Measurements from ENCODE around the gene PDLIM1. TPM values are rescaled to one million over a fixed set of nuclear protein-coding genes. Genes with fewer than 3 reads are reported as not detected.

Gene PDLIM1
- total and polyA plus RNA-seq, 5 donors from 2014 or later = 0.83 to 7.3 (median 2.6) TPM; not detected in 1

DNA sequence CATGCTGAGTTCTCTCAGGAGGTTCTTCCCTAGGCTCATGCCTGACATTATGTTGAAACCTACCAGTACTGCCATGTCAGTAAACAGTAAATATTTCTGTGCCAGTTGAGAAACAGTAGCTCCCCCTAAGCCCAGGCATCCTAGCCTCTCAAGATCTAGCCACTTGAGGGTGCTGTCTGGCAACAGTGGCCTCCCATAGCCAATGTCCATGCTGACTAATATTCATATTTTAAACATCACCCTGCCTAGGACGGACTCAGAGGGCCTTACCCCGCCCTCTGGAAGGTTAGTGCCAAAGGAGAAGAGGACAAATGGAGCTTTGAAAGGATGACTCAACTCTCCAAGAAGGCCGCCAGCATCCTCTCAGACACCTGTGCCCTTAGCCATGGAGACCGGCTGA is 89.1 kb downstream of the PDLIM1 start:
- no peak overlapping the region for H3K4me3 Mint-ChIP-seq
- H3K4me1 ChIP-seq (ENCODE audit: control insufficient read depth, insufficient read depth, low read length, poor library complexity, severe bottlenecking) = no peaks in the 10 kb centered on the region
- DNase-seq = no peak
- no peaks in the 10 kb centered on the region for H3K36me3 Mint-ChIP-seq
- H3K9me3 ChIP-seq (ENCODE audit: control insufficient read depth in 2 of 2, low read length in 2 of 2) = no peaks in the 10 kb centered on the region
- H3K36me3 ChIP-seq (ENCODE audit: control insufficient read depth, insufficient read depth, low read length) = no peaks in the 10 kb centered on the region
- no peak overlapping the region for H3K27ac Mint-ChIP-seq
- H3K4me3 ChIP-seq (ENCODE audit: low read depth, low read length) = no peak overlapping the region
- no peaks in the 10 kb centered on the region for H3K4me1 Mint-ChIP-seq
- ATAC-seq (ENCODE audit: low read depth in 2 of 2) = no peak
- no peaks in the 10 kb centered on the region for H3K27me3 ChIP-seq (ENCODE audit: control insufficient read depth, insufficient read depth, low read length)
- H3K9me3 Mint-ChIP-seq = peaks cover 0 to 13% (median 0%) of the 10 kb centered on the region in 7 donors
- H3K27me3 Mint-ChIP-seq = peaks cover 8% of the 10 kb centered on the region
- H3K27ac ChIP-seq (ENCODE audit: insufficient read depth, low read length, poor library complexity, severe bottlenecking) = no peak overlapping the region

GRCh38 chr10:95196046-95196445 is 94.8 kb downstream of the PDLIM1 start:
- Histone ChIP-seq H3K27ac (ENCODE audit: insufficient read depth, low read length, poor library complexity, severe bottlenecking) (no peak overlapping the region), H3K4me3 (ENCODE audit: low read depth, low read length) (no peak overlapping the region), H3K4me1 (ENCODE audit: control insufficient read depth, insufficient read depth, low read length, poor library complexity, severe bottlenecking) (no peaks in the 10 kb centered on the region), H3K27me3 (ENCODE audit: control insufficient read depth, insufficient read depth, low read length) (peaks cover 2% of the 10 kb centered on the region), H3K9me3 (ENCODE audit: control insufficient read depth in 2 of 2, low read length in 2 of 2) (no peaks in the 10 kb centered on the region), H3K36me3 (ENCODE audit: control insufficient read depth, insufficient read depth, low read length) (no peaks in the 10 kb centered on the region)
- no peak for ATAC-seq (ENCODE audit: low read depth in 2 of 2)
- Mint-ChIP-seq H3K27ac (no peak overlapping the region), H3K36me3 (no peaks in the 10 kb centered on the region), H3K27me3 (peaks cover 14% of the 10 kb centered on the region), H3K9me3 (peaks cover 0 to 6% (median 1%) of the 10 kb centered on the region in 7 donors), H3K4me3 (no peak overlapping the region), H3K4me1 (peaks cover 0 to 4% (median 0%) of the 10 kb centered on the region in 4 donors)
- no peak for DNase-seq

DNA sequence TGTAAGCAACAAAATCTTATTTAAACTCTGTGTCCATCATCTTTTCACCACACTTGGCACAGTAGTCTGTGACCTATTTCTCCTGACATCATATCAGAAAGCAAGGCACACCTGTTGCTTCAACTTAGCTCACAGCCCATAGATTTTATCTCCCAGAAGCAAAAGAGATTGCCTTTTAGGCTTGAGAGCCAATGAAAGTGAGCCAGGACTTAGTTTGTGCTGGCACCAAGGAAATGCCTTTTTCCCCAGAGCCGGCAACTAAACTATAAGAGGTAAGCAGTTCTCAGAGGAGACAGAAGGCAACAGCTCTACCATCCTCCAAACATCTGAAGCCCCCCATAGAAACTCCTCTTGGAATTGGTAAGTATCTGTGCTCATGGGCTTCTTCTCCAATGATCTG is 96.9 kb downstream of the PDLIM1 start, which contains the start of gene ACSM6:
TSS of gene ACSM6 (plus strand) at position 295 of the 400 bp plus-strand sequence. CDS start 248 bp downstream, outside the sequence.
- DNase-seq (no peak), ATAC-seq (ENCODE audit: low read depth in 2 of 2) (no peak)
- no peaks in the 10 kb centered on the region for H3K4me1 ChIP-seq (ENCODE audit: control insufficient read depth, insufficient read depth, low read length, poor library complexity, severe bottlenecking)
- no peak within 1 kb of the TSS for H3K4me3 Mint-ChIP-seq
- H3K9me3 ChIP-seq (ENCODE audit: control insufficient read depth in 2 of 2, low read length in 2 of 2) = no peaks in the 10 kb centered on the region
- no peak within 1 kb of the TSS for H3K4me3 ChIP-seq (ENCODE audit: low read depth, low read length)
- no peaks in the 10 kb centered on the region for H3K36me3 Mint-ChIP-seq
- H3K9me3 Mint-ChIP-seq = peaks cover 0 to 3% (median 0%) of the 10 kb centered on the region in 7 donors
- peaks cover 0 to 4% (median 0%) of the 10 kb centered on the region in 4 donors for H3K4me1 Mint-ChIP-seq
- peaks cover 14% of the 10 kb centered on the region for H3K27me3 Mint-ChIP-seq
- no peak within 1 kb of the TSS for H3K27ac ChIP-seq (ENCODE audit: insufficient read depth, low read length, poor library complexity, severe bottlenecking)
- no peak within 1 kb of the TSS for H3K27ac Mint-ChIP-seq
- peaks cover 3% of the 10 kb centered on the region for H3K27me3 ChIP-seq (ENCODE audit: control insufficient read depth, insufficient read depth, low read length)
- H3K36me3 ChIP-seq (ENCODE audit: control insufficient read depth, insufficient read depth, low read length) = no peaks in the 10 kb centered on the region

- peaks cover 1% of the 10 kb centered on the region for H3K27me3 ChIP-seq (ENCODE audit: control insufficient read depth, insufficient read depth, low read length)
- Mint-ChIP-seq H3K4me1 (peaks cover 0 to 7% (median 4%) of the 10 kb centered on the region in 4 donors), H3K27me3 (peaks cover 45% of the 10 kb centered on the region), H3K4me3 (no peak overlapping the region), H3K9me3 (peaks cover 0 to 7% (median 0%) of the 10 kb centered on the region in 7 donors), H3K27ac (no peak overlapping the region), H3K36me3 (no peaks in the 10 kb centered on the region)
- peaks cover 3% of the 10 kb centered on the region for H3K4me1 ChIP-seq (ENCODE audit: control insufficient read depth, insufficient read depth, low read length, poor library complexity, severe bottlenecking)
- DNase-seq (no peak), ATAC-seq (ENCODE audit: low read depth in 2 of 2) (no peak)
- H3K4me3 ChIP-seq (ENCODE audit: low read depth, low read length) = no peak overlapping the region
- no peak overlapping the region for H3K27ac ChIP-seq (ENCODE audit: insufficient read depth, low read length, poor library complexity, severe bottlenecking)
- H3K36me3 ChIP-seq (ENCODE audit: control insufficient read depth, insufficient read depth, low read length) = no peaks in the 10 kb centered on the region
- no peaks in the 10 kb centered on the region for H3K9me3 ChIP-seq (ENCODE audit: control insufficient read depth in 2 of 2, low read length in 2 of 2)
Measured at GRCh38 chr10:95188593-95188992, 102.2 kb downstream of the PDLIM1 start.

DNA sequence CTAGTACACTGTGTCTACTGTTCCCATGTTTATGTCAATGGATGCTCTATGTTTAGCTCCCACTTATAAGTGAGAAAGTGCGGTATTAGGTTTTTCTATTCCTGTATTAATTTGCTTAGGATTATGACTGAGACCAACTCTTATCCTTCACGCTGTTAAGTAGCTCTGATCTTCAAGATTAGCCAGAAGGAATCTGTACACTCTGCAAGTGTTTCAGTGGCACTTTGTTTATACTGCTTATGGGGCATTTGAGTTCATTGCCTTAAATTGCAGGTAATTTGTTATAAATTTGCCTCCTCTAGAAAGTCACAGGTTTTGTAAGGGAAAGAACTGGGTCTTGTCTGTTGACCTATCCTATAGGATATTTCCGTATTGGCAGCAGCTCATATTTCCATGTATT is 103.2 kb downstream of the PDLIM1 start:
- no peaks in the 10 kb centered on the region for H3K36me3 Mint-ChIP-seq
- peaks cover 45% of the 10 kb centered on the region for H3K27me3 Mint-ChIP-seq
- no peak overlapping the region for H3K4me3 ChIP-seq (ENCODE audit: low read depth, low read length)
- H3K4me1 Mint-ChIP-seq = peaks cover 0 to 9% (median 4%) of the 10 kb centered on the region in 4 donors
- H3K9me3 Mint-ChIP-seq = peaks cover 0 to 6% (median 0%) of the 10 kb centered on the region in 7 donors
- H3K4me1 ChIP-seq (ENCODE audit: control insufficient read depth, insufficient read depth, low read length, poor library complexity, severe bottlenecking) = peaks cover 8% of the 10 kb centered on the region
- DNase-seq = no peak
- H3K4me3 Mint-ChIP-seq = no peak overlapping the region
- H3K27me3 ChIP-seq (ENCODE audit: control insufficient read depth, insufficient read depth, low read length) = peaks cover 3% of the 10 kb centered on the region
- no peaks in the 10 kb centered on the region for H3K9me3 ChIP-seq (ENCODE audit: control insufficient read depth in 2 of 2, low read length in 2 of 2)
- no peak overlapping the region for H3K27ac Mint-ChIP-seq
- H3K36me3 ChIP-seq (ENCODE audit: control insufficient read depth, insufficient read depth, low read length) = no peaks in the 10 kb centered on the region
- no peak for ATAC-seq (ENCODE audit: low read depth in 2 of 2)
- no peak overlapping the region for H3K27ac ChIP-seq (ENCODE audit: insufficient read depth, low read length, poor library complexity, severe bottlenecking)

Other genes starting within 250 kb of the PDLIM1 start
- not detected for gene CYP2C8, start 221.5 kb downstream of the PDLIM1 start, total RNA-seq
- not detected for gene CYP2C8, start 221.5 kb downstream of the PDLIM1 start, polyA plus RNA-seq
- gene ACSM6, start 96.8 kb downstream of the PDLIM1 start, total RNA-seq = not detected
- gene ACSM6, start 96.8 kb downstream of the PDLIM1 start, polyA plus RNA-seq = not detected